ENCODE data around the gene IFI27L1. TPM values are rescaled to one million over a fixed set of nuclear protein-coding genes. Genes with fewer than 3 reads are reported as not detected.

Gene IFI27L1
- polyA plus RNA-seq, 1 donor (not counting 4 experiments of a cell fraction or from before 2014, with no cell fraction given): 17.4 TPM

DNA sequence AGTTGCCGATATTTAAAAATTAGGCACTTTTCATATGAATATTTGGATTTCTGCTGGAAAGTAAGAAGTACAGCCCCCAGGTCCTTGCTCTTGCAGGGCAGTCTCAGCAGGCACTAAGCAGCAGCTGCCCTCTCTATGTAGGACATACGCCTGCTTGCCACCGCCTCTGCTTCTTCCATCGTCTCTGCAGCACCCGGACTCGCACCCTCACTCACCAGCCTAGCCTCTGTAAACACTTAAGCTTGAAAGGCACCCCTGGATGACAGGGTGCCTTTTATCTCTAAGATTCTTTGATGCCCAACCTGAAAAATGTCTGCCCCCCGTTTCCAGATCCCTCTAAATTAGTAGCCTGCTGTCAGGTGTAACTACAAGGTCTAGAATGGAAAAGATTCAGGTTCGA is 36.0 kb upstream of the IFI27L1 start:
- no peak for FAIRE-seq
- Histone ChIP-seq H3K9me1 (ENCODE audit: control insufficient read depth, extremely low read depth, insufficient read depth, low read length) (no peaks in the 10 kb centered on the region), H3K27me3 (ENCODE audit: control insufficient read depth, extremely low read depth, insufficient read depth, low read length) (no peaks in the 10 kb centered on the region), H3K4me2 (ENCODE audit: control insufficient read depth, extremely low read depth, insufficient read depth, low read depth, low read length) (no peak overlapping the region), H4K20me1 (ENCODE audit: control insufficient read depth, extremely low read depth, insufficient read depth, low read length) (no peaks in the 10 kb centered on the region), H3K4me1 (ENCODE audit: control insufficient read depth, extremely low read depth, insufficient read depth, low read length) (no peaks in the 10 kb centered on the region), H3K36me3 (ENCODE audit: control insufficient read depth in 2 of 2, extremely low read depth in 1 of 2, insufficient read depth in 2 of 2, low read length in 2 of 2) (peaks cover 17 to 26% of the 10 kb centered on the region in 2 experiments), H3K4me3 (ENCODE audit: control insufficient read depth in 2 of 3, extremely low read depth in 1 of 3, insufficient read depth in 2 of 3, low read depth in 1 of 3, low read length in 3 of 3) (no peak overlapping the region), H3K9ac (ENCODE audit: control insufficient read depth, extremely low read depth, insufficient read depth, low read length) (no peak overlapping the region), H3K27ac (ENCODE audit: control insufficient read depth, insufficient read depth, low read length) (no peak overlapping the region), H3K9me3 (ENCODE audit: control insufficient read depth, low read depth, low read length) (no peaks in the 10 kb centered on the region), H2AFZ (ENCODE audit: control insufficient read depth, low read length) (no peak overlapping the region), H3K79me2 (ENCODE audit: control insufficient read depth, insufficient read depth, low read length) (no peaks in the 10 kb centered on the region)
- no peak for TF ChIP-seq CTCF (optimal IDR thresholded peaks at IDR 0.05 in 1 of 3, IDR thresholded peaks at IDR 0.05 in 1 of 3, conservative IDR thresholded peaks at IDR 0.05 in 1 of 3; ENCODE audit: extremely low read depth in 1 of 3, insufficient read depth in 2 of 3, low read length in 3 of 3)
- TF ChIP-seq EZH2 (IDR thresholded peaks at IDR 0.05; ENCODE audit: low read length): no peak
- dilution Hi-C loops (cut with MboI; ENCODE audit: extremely low pct_ligation_motif_present, low sequenced_read_pairs): no loop called here
- no peak for DNase-seq (ENCODE audit: low read depth, low spot score)

DNA sequence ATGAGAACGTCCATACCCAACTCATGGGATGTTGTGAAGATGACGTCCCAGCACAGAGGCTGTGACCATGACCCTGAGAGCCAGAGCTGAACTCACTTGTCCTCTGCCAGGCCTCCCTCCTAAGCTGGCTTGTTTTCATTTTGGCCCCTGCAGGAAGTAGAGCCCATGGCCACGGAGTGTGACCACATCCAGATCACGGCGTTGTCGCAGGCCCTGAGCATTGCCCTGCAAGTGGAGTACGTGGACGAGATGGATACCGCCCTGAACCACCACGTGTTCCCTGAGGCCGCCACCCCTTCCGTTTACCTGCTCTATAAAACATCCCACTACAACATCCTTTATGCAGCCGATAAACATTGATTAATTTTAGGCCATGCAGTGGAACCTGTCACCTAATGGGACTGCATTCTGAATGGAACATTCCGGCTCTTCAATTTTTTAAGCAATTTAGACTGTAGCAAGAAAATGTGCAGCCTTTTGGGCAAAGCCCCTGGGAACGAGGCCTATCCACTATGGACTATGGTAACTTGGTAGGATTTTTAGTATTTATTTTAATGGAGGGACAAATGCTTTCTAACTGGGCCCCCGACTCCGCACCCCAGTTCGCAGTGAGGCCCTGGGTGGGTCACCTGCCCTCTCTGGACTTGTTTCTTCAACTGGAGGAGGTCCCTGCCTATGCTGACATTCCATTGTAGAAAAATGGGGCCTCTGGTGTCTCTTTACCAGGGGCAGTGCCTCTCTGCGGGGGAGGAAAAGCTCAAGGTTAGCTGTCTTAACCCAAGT is 35.4 kb upstream of the IFI27L1 start:
- DNase-seq (ENCODE audit: low read depth, low spot score): no peak
- H3K4me3 ChIP-seq (ENCODE audit: control insufficient read depth in 2 of 3, extremely low read depth in 1 of 3, insufficient read depth in 2 of 3, low read depth in 1 of 3, low read length in 3 of 3): no peak overlapping the region

More for the DNA sequence above, 35.4 kb upstream of the IFI27L1 start:
- no peaks in the 10 kb centered on the region for H3K27me3 ChIP-seq (ENCODE audit: control insufficient read depth, extremely low read depth, insufficient read depth, low read length)
- H3K9me3 ChIP-seq (ENCODE audit: control insufficient read depth, low read depth, low read length): no peaks in the 10 kb centered on the region
- H3K79me2 ChIP-seq (ENCODE audit: control insufficient read depth, insufficient read depth, low read length): no peaks in the 10 kb centered on the region
- dilution Hi-C loops (cut with MboI; ENCODE audit: extremely low pct_ligation_motif_present, low sequenced_read_pairs): no loop called here
- no peaks in the 10 kb centered on the region for H3K9me1 ChIP-seq (ENCODE audit: control insufficient read depth, extremely low read depth, insufficient read depth, low read length)
- H3K9ac ChIP-seq (ENCODE audit: control insufficient read depth, extremely low read depth, insufficient read depth, low read length): no peak overlapping the region
- H3K4me1 ChIP-seq (ENCODE audit: control insufficient read depth, extremely low read depth, insufficient read depth, low read length): no peaks in the 10 kb centered on the region
- H3K27ac ChIP-seq (ENCODE audit: control insufficient read depth, insufficient read depth, low read length): no peak overlapping the region
- no peak overlapping the region for H2AFZ ChIP-seq (ENCODE audit: control insufficient read depth, low read length)
- peaks cover 22 to 32% of the 10 kb centered on the region in 2 experiments for H3K36me3 ChIP-seq (ENCODE audit: control insufficient read depth in 2 of 2, extremely low read depth in 1 of 2, insufficient read depth in 2 of 2, low read length in 2 of 2)
- no peak overlapping the region for H3K4me2 ChIP-seq (ENCODE audit: control insufficient read depth, extremely low read depth, insufficient read depth, low read depth, low read length)
- no peaks in the 10 kb centered on the region for H4K20me1 ChIP-seq (ENCODE audit: control insufficient read depth, extremely low read depth, insufficient read depth, low read length)
- no peak for FAIRE-seq
- TF ChIP-seq EZH2 (IDR thresholded peaks at IDR 0.05; ENCODE audit: low read length) (no peak), CTCF (optimal IDR thresholded peaks at IDR 0.05 in 1 of 3, IDR thresholded peaks at IDR 0.05 in 1 of 3, conservative IDR thresholded peaks at IDR 0.05 in 1 of 3; ENCODE audit: extremely low read depth in 1 of 3, insufficient read depth in 2 of 3, low read length in 3 of 3) (no peak)

Data from keratinocyte (primary cell).